HTR-8/SVneo (cell line): ENCODE measurements around the gene IFT88.

Source experiments
- DNase-seq: peaks from one replicate; pipeline ENCODE4 v3.0.0; 2011; ENCODE audit warnings: low spot score, mixed read lengths; ENCODE audit not compliant: insufficient read length
- FAIRE-seq: peaks from 2 replicates; lab custom pipeline; 2011; peaks lifted over from hg19 to GRCh38; lab: Jason Lieb, UNC

The IFT88 gene

GRCh38 chr13:20709782-20710181, 142.8 kb downstream of the IFT88 start:
- no peak for FAIRE-seq
- no peak for DNase-seq

GRCh38 chr13:20711301-20712044, 144.5 kb downstream of the IFT88 start:
- FAIRE-seq (no peak), DNase-seq (no peak)

GRCh38 chr13:20713014-20713376, 146.0 kb downstream of the IFT88 start:
- FAIRE-seq (no peak), DNase-seq (no peak)

- DNase-seq (no peak), FAIRE-seq (no peak)
These were observed 146.8 kb downstream of the IFT88 start for GRCh38 chr13:20713751-20714150.

- DNase-seq (no peak), FAIRE-seq (no peak)
These were observed 147.2 kb downstream of the IFT88 start for GRCh38 chr13:20714161-20714560.

GRCh38 chr13:20714563-20715329, 147.8 kb downstream of the IFT88 start:
- no peak for DNase-seq
- no peak for FAIRE-seq

- no peak for DNase-seq
- no peak for FAIRE-seq
These were observed 148.4 kb downstream of the IFT88 start for GRCh38 chr13:20715330-20715712.

- no peak for FAIRE-seq
- no peak for DNase-seq
These were observed 150.0 kb downstream of the IFT88 start for GRCh38 chr13:20716951-20717350.

- no peak for DNase-seq
These were observed 150.9 kb downstream of the IFT88 start for GRCh38 chr13:20717581-20718542.

GRCh38 chr13:20718958-20719566, 152.1 kb downstream of the IFT88 start:
- FAIRE-seq (no peak), DNase-seq (no peak)

More at GRCh38 chr13:20717581-20718542, 150.9 kb downstream of the IFT88 start:
- FAIRE-seq: no peak

- no peak for FAIRE-seq
- DNase-seq: no peak
These were observed 152.8 kb downstream of the IFT88 start for GRCh38 chr13:20719783-20720182.

GRCh38 chr13:20720499-20720898, 153.5 kb downstream of the IFT88 start:
- DNase-seq (no peak), FAIRE-seq (no peak)

GRCh38 chr13:20721058-20721453, 154.1 kb downstream of the IFT88 start:
- DNase-seq (no peak), FAIRE-seq (no peak)

- no peak for FAIRE-seq
- no peak for DNase-seq
These were observed 154.7 kb downstream of the IFT88 start for GRCh38 chr13:20721454-20722357.

- DNase-seq: no peak
- FAIRE-seq: no peak
These were observed 160.9 kb downstream of the IFT88 start for GRCh38 chr13:20727856-20728255.

- DNase-seq: no peak
- FAIRE-seq: no peak
These were observed 161.8 kb downstream of the IFT88 start for GRCh38 chr13:20728579-20729311.

- DNase-seq: no peak
These were observed 163.0 kb downstream of the IFT88 start for GRCh38 chr13:20729633-20730585.

More at GRCh38 chr13:20729633-20730585, 163.0 kb downstream of the IFT88 start:
- no peak for FAIRE-seq
